Esophagus muscularis mucosa (tissue), 4 donors: ENCODE results near the gene CLPSL1. TPM values are rescaled to one million over a fixed set of nuclear protein-coding genes. Genes with fewer than 3 reads are reported as not detected.

ENCODE experiments used
- DNase-seq: peaks from one replicate; pipeline ENCODE4 v3.0.0-alpha.2; 2017; ENCODE audit errors: extremely low spot score
- H3K27ac ChIP-seq, 4 donors: fragments of 200-600 bp; sonication (generic); replicated peaks in 1 of 4; 1 replicate in 3 of 4; 2 replicates in 1 of 4; pipeline ENCODE4 v1.5.1; 2016 to 2019; ENCODE audit warnings: mild to moderate bottlenecking in 1 of 4
- H3K27me3 ChIP-seq, 4 donors: fragments of 200-600 bp; sonication (generic); one replicate each; pipeline versions ENCODE4 v1.5.1 to v1.6.0; 2016 to 2019
- H3K36me3 ChIP-seq, 4 donors: fragments of 200-600 bp; sonication (generic); one replicate each; pipeline ENCODE4 v1.5.1; 2016 to 2019
- H3K4me1 ChIP-seq, 4 donors: fragments of 200-600 bp; sonication (generic); one replicate each; pipeline ENCODE4 v1.5.1; 2016 to 2019
- H3K4me3 ChIP-seq, 4 donors: fragments of 200-600 bp; sonication (generic); 1 replicate in 2 of 4; 2 replicates in 2 of 4; pipeline ENCODE4 v1.5.1; 2016 to 2019; ENCODE audit warnings: mild to moderate bottlenecking in 4 of 4, moderate library complexity in 1 of 4
- H3K9me3 ChIP-seq, 4 donors: fragments of 200-600 bp; sonication (generic); 1 replicate in 3 of 4; 2 replicates in 1 of 4; pipeline ENCODE4 v1.5.1; 2016 to 2019
- CTCF ChIP-seq, 3 experiments: fragments of 200-600 bp in 2 of 3; fragments of 450-650 bp in 1 of 3; sonication (generic) in 2 of 3; IDR thresholded peaks; one replicate each; pipeline ENCODE4 v1.5.1; 2017 to 2019; ENCODE audit warnings: antibody characterized with exemption in 3 of 3, mild to moderate bottlenecking in 2 of 3, moderate library complexity in 1 of 3
- EP300 ChIP-seq: sonication (generic); formaldehyde crosslinking; IDR thresholded peaks from one replicate; pipeline ENCODE4 v1.6.1; 2017; ENCODE audit warnings: antibody characterized with exemption
- POLR2A ChIP-seq: fragments of 450-650 bp; IDR thresholded peaks from one replicate; pipeline ENCODE4 v1.6.1; 2017; ENCODE audit warnings: antibody characterized with exemption, moderate library complexity, mild to moderate bottlenecking, low read depth
- POLR2AphosphoS5 ChIP-seq, 2 donors: sonication (generic); formaldehyde crosslinking; IDR thresholded peaks; one replicate each; pipeline ENCODE4 v1.6.1; 2017; ENCODE audit warnings: antibody characterized with exemption in 2 of 2
- WGBS: methylation state at CpG from one replicate; pipeline ENCODE4 v1.1.5; 2018; 5-methylcytosine and 5-hydroxymethylcytosine counted together
- intact Hi-C: fragments of 100-400 bp; cut with DNase I; formaldehyde crosslinking; loops from one replicate; pipeline ENCODE4 v1.15.1; 2023
- total RNA-seq, 4 donors: library from RNA; depleted of rRNA; stranded (reverse); fragments of >200 nt; gene quantifications; one replicate each; pipeline versions ENCODE4 v1.1.0 to v1.2.1, GENCODE V29; 2016

CLPSL1 gene
- total RNA-seq, 4 donors from 2014 or later, result not detected

- Histone ChIP-seq H3K4me1 (no peaks in the 10 kb centered on the region), H3K4me3 (no peak overlapping the region), H3K27me3 (no peaks in the 10 kb centered on the region), H3K36me3 (no peaks in the 10 kb centered on the region), H3K27ac (no peak overlapping the region), H3K9me3 (no peaks in the 10 kb centered on the region)
- TF ChIP-seq POLR2AphosphoS5 (IDR thresholded peaks at IDR 0.05) (no peak), EP300 (no peak), POLR2A (no peak), CTCF (IDR thresholded peaks at IDR 0.05) (no peak)
- DNase-seq, result no peak
- 90% methylated on average over 7 of the region's 7 CpGs for WGBS
- intact Hi-C loops, result no loop called here
These were observed 30.3 kb upstream of the CLPSL1 start for GRCh38 chr6:35750557-35750956.

- Histone ChIP-seq H3K4me3 (no peak overlapping the region), H3K4me1 (no peaks in the 10 kb centered on the region), H3K9me3 (no peaks in the 10 kb centered on the region), H3K36me3 (no peaks in the 10 kb centered on the region), H3K27me3 (no peaks in the 10 kb centered on the region), H3K27ac (no peak overlapping the region)
- no peak for TF ChIP-seq CTCF (IDR thresholded peaks at IDR 0.05)
- TF ChIP-seq POLR2AphosphoS5 (IDR thresholded peaks at IDR 0.05), result no peak
- TF ChIP-seq POLR2A, result no peak
- no peak for TF ChIP-seq EP300
- 89% methylated on average over 4 of the region's 4 CpGs for WGBS
- intact Hi-C loops, result no loop called here
- no peak for DNase-seq
These were observed 29.2 kb upstream of the CLPSL1 start for GRCh38 chr6:35751594-35751993.

GRCh38 chr6:35752330-35752729, 28.5 kb upstream of the CLPSL1 start:
- Histone ChIP-seq H3K36me3 (no peaks in the 10 kb centered on the region), H3K27ac (no peak overlapping the region), H3K4me1 (no peaks in the 10 kb centered on the region), H3K27me3 (peaks cover 0 to 1% (median 0%) of the 10 kb centered on the region in 4 donors), H3K4me3 (no peak overlapping the region), H3K9me3 (no peaks in the 10 kb centered on the region)
- 89% methylated on average over 4 of the region's 4 CpGs for WGBS
- intact Hi-C loops, result no loop called here
- DNase-seq, result no peak
- TF ChIP-seq CTCF (IDR thresholded peaks at IDR 0.05) (no peak), POLR2A (no peak), EP300 (no peak), POLR2AphosphoS5 (IDR thresholded peaks at IDR 0.05) (no peak)

GRCh38 chr6:35754452-35755277, 26.2 kb upstream of the CLPSL1 start:
- H3K36me3 ChIP-seq, result no peaks in the 10 kb centered on the region
- no peaks in the 10 kb centered on the region for H3K4me1 ChIP-seq
- intact Hi-C loops, result no loop called here
- peaks cover 0 to 22% (median 0%) of the 10 kb centered on the region in 4 donors for H3K27me3 ChIP-seq
- no peak overlapping the region for H3K4me3 ChIP-seq
- DNase-seq, result no peak
- WGBS, result 88% methylated on average over 5 of the region's 6 CpGs
- no peak overlapping the region for H3K27ac ChIP-seq
- no peaks in the 10 kb centered on the region for H3K9me3 ChIP-seq
- TF ChIP-seq POLR2AphosphoS5 (IDR thresholded peaks at IDR 0.05), result no peak
- TF ChIP-seq CTCF (IDR thresholded peaks at IDR 0.05), result no peak
- TF ChIP-seq EP300, result no peak
- no peak for TF ChIP-seq POLR2A
